NCI-H82 treated with DMSO at 0.1 percent for 48 hours (cell line): Measurements from ENCODE around the gene BNIP5.

ENCODE experiments used
- DNase-seq: peaks from one replicate; lab custom pipeline; 2025; ENCODE audit not compliant: unreplicated experiment; lab: John Stamatoyannopoulos, UW

BNIP5 gene

GRCh38 chr6:36301085-36301658 is 35.5 kb downstream of the BNIP5 start:
- no peak for DNase-seq

- DNase-seq = no peak
Measured at GRCh38 chr6:36298027-36298426, 38.7 kb downstream of the BNIP5 start.

DNA sequence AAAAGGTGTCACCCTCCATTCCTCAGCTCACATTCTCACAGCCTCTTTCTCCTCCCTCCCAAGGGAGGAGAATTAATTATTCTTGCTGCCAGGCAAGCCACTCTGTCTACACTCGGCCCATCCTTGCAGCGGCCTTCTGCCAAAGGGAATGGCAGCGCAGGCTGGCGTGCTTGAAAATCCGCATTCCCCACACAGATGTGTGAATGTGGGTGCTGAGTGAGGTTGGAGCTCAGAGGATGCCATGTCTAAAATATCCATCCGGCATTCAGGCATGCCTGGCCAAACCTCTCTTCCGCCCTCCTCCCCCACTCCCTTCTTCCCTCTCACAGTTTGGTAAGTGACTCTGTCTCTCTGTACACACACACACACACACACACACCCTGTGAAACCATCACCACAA is 39.2 kb downstream of the BNIP5 start:
- no peak for DNase-seq

GRCh38 chr6:36297051-36297450 is 39.6 kb downstream of the BNIP5 start:
- no peak for DNase-seq

DNA sequence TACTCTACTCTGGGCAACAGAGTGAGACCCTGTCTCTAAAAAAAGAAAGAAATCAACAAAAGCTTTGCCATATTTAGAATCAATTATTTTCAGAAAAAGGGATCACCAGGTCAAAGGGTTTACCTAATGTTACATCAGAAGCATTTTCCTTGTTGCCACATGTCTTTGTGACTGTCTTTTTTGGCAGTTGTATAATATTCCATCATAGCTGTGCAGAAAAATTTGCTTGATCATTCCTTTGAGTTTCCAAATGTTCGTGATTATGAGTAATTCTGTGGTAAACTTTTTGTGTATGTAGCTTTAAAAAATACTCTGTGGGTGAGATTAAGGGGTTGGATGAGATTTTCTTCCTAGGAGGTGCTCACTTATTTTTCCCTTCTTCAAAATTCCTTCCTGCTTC is 40.4 kb downstream of the BNIP5 start:
- no peak for DNase-seq

- no peak for DNase-seq
Measured at GRCh38 chr6:36292170-36292569, 44.5 kb downstream of the BNIP5 start.

DNA sequence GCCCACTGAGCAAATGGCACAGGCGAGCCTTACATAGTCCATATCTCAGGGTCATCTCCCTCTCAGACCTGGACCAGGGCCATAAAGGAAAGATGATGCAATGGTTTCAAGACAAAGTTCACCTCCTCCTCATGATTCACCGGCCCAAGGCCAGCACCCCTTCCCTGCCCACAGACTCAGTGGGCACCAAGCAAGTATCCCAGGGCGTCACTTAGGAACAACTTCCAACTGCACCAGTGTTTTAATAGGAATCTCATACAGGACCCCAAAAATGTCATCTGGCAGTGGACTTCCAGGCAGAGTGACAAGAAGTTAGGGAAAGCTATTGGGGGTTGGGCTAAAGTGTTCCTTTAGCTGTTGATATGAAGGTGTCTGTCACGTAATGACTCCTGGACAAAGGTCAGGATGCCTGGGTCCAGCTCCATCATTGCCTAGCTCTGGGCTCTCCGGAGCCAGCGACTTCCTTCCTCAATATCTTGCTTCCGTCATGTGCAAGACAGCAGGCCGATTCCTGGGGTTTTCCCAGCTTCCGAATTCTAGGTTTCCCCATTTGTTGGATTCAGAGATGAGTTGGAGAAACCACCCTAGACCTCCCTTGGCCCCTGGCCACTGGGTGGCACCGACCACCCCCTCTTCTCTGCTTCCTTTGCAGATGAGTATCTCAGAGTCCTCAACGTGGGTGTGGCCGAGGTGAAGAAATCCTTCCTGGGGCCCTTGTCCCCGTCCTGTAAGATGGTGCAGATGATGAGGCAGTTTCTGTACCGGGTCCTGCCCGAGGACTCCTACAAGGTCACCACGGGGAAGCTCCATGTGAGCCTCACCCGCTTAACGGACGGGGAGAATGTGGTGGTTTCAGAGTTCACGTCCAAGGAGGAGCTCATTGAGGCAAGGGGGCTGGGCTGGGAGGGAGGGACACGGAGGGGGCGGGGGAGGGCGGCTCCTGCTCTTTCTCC is 45.7 kb downstream of the BNIP5 start:
- no peak for DNase-seq

- DNase-seq = no peak
Measured at GRCh38 chr6:36289281-36289878, 47.3 kb downstream of the BNIP5 start.

- no peak for DNase-seq
Measured at GRCh38 chr6:36286858-36287257, 49.8 kb downstream of the BNIP5 start.

DNA sequence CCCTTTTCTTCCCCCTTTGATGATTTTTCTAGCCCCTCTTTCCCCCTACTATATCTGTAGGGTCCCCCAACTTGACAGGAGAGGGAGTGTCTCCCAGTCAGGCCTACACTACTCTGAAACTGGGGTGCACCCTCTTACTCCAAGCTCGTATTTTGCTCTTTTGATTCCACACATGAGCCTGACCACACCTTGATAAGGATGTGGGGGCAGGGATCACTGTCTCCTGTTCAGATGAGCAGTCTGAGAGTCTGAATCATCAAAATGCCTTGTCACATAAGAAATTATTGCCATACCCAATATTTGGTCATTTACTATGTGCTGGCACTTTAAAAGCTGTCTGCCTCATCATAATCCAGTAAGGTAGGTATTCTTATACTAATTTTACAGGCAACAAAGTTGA is 50.9 kb downstream of the BNIP5 start:
- no peak for DNase-seq

DNA sequence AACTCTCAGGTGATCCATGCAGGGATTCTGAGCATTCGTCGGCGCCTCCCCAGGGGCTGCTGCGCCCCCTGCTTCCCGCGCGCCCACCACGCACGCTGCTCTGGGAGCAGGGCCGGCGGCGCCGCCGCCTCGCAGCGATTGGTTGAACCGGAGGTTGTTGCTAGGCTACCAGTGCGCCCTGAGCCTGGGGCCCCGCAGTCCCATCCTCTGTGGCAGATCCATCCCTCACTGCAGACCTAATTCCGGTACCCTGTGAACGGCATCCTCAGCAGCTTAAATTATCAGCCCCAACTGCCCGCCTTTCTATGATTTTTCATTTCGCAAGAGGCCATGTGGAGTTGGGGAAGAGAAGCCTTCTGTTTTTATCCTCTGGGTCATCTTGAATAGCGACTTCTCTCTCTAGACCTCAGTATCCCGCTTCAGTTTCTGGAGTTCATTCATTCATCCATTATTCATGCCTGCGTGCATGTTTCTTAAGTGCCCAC is 51.5 kb downstream of the BNIP5 start:
- peak; percentile 13 for DNase-seq

DNA sequence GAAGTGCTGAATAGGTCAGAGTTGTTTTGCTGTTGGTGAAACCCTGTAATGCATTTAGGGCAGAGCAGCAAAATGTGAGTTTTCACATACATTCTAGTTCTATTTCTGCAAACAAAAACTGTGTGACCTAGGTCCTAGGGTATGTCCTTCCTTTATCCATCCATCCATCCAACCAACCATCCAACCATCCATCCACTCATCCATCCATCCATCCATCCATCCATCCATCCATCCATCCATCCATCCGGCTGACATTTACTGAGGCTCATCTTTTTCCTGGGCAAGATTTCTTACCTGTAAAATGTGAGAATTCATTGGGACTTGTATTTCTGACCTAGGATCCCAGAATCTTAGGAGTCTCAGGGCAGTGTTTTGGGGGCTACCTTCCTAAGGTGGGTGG is 52.3 kb downstream of the BNIP5 start:
- no peak for DNase-seq

DNA sequence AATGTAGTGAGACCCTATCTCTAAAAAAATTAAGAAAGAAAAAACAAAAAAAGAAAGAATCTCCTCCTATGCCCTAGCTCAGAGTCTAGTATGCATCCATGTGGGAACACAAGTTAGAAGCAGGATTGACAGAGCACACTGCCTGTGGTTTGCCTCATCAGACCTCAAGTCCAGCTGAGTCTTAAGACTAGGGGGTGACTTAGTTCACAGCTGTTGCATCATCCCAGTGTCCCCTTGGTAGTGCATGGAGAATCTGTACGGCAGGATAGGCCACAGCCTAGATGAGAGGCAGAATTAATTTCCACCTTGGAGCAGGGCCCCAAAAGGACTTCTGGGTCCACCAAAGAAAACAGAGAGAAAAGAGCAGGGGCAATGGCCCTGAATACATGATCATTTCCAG is 53.1 kb downstream of the BNIP5 start:
- no peak for DNase-seq

GRCh38 chr6:36280983-36281382 is 55.7 kb downstream of the BNIP5 start:
- DNase-seq = no peak

DNA sequence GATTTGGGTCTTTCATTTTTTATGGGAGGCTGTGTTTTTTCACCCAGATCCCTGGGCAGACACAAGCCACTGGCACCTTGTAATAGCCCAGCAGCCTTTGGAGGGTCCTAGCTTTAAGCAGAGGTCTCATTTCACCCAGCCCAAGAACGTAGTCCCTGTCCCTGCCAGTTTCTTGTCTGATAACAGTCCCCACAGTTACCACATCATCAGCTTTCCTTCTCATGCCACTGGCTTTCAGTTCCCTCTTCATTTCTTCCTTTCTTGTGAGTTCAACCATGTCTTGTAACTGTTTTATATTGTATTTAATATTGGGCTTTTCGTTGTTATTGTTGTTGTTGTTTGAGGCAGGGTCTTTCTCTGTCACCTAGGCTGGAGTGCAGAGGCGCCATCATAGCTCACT is 56.2 kb downstream of the BNIP5 start:
- no peak for DNase-seq

GRCh38 chr6:36277946-36278470 is 58.7 kb downstream of the BNIP5 start:
- no peak for DNase-seq

DNA sequence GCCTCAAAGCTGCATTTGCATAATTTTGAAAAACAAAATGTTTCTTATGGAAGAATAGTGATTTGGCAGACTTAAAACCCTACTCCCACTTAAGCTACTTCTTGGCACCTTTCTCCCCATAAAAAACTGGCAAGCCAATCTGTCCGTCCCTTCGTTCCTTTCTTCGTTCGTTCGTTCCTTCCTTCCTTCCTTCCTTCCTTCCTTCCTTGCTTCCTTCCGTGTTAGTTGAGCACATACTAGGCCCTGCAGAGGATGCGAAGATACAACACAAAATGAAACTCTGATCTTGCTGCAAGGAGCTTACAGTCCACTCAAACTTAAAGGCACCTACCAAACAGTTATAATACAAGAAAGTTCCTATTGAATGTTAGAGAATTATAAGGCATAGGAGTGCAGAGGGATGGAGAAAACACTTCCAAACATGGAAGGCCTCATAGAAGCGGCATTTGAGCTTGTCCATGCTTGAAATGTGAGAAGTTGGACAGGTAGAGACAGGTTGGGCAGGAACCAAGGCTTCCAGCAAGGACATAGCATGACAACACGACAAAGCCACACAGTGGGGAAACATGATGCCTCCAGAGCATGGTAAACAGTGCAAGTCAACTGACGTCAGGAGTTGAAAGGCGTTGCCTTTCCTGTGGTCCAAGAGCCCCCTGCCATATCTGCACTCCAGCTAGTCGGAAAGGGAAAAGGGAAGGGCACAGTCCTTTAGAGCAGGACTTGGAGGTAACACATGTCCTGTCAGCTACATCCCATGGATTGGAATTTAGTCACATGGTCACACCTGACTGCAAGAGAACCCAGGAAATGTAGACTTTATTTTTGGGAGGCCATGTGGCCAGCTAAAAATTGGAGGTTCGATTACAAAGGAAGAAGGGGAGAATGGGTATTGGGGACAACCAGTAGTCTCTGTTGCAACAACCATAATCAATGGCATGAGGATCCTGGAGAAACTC is 59.8 kb downstream of the BNIP5 start:
- DNase-seq = no peak

DNA sequence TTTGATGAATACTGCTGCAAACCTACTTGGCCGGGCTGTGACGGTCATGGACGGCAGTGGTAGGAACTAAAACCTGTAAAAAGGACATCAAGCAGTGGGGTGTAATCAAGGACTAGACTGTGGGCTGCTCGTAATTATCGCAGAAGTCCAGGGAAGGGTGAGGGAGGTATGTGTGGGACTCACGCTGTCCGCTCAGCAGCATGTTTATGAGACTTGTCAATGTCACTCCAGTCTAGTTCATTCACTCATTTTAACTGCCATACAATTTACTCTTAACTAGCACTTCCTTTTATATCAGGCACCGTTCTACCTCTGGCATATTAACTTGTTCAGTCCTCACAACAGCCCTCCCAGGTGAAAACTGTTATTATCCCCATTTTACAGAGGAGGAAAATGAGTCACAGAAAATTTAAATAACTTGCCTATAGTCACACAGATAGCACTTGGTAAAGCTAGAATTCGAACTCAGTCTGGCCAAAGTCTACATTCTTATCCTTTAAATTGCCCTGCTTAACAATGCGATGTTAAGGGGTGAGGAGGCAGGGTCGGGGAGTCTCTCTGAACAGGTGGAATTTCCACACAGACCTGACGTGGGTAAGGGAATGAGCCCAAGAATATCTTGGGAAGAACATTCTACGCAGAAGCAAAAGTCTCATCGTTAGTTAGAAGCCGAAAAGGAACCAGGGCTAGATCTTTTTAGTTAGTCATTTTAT is 62.7 kb downstream of the BNIP5 start:
- DNase-seq = no peak

GRCh38 chr6:36273067-36273466 is 63.6 kb downstream of the BNIP5 start:
- no peak for DNase-seq

- DNase-seq = peak; percentile 44
Measured at GRCh38 chr6:36272234-36272633, 64.5 kb downstream of the BNIP5 start.
